ENCODE data around the gene SULT2B1. TPM values are rescaled to one million over a fixed set of nuclear protein-coding genes. Genes with fewer than 3 reads are reported as not detected.

Gene SULT2B1
- total RNA-seq, 2 experiments from 2014 or later, result not detected

DNA sequence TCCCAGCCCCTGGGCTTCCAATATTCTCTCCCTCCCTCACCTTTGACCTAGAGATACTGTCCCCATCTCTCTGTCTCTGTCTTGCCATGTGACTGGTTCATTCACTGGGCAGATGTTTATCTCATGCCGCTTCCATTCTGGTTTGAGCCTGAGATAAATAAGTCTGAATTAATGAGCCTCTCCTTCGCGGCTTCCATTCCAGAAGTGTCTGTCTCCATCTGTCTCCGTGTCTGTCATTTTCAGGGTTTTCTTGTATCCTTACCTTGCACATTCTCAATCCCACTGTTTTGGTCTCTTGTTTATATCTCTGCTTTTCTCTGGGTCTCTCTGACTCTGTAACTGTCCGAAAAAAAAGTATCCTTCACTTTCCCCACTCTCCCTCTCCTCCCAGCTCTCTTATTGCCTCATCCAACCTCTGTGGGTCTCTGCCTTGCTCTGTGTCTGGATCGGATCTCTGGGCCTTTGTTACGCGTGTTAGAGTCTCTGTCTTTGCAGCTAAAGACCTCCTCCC lies 71.6 kb downstream of the SULT2B1 start:
- ChIA-PET CTCF (ENCODE audit: unreplicated experiment) (interaction anchor here (0.6 kb wide), 2 partner anchors 10 to 228 kb away, joined by 3 read pairs; no protein-coding TSS in a partner anchor), POLR2A (interaction anchor here (0.6 kb wide), 1 partner anchor 717 kb away, joined by 3 read pairs; no protein-coding TSS in a partner anchor)
- H3K79me2 ChIP-seq (ENCODE audit: insufficient read depth, low read depth, low read length), result peaks cover 17% of the 10 kb centered on the region
- H3K9me2 ChIP-seq (ENCODE audit: insufficient read depth, low read length), result no peaks in the 10 kb centered on the region
- H3K4me1 ChIP-seq (ENCODE audit: insufficient read depth, low read length, poor library complexity, severe bottlenecking), result peaks cover 31% of the 10 kb centered on the region
- intact Hi-C loops (cut with micrococcal nuclease; ENCODE audit: unreplicated experiment), result no loop called here
- DNase-seq (ENCODE audit: low spot score), result no peak
- no peaks in the 10 kb centered on the region for H3K9me3 ChIP-seq (ENCODE audit: low read length)
- peak overlapping the region; percentile 61 for H3K4me3 ChIP-seq (ENCODE audit: low read depth, low read length, poor library complexity, severe bottlenecking)
- peaks cover under 1% of the 10 kb centered on the region; the same call in 1 of the 2 replicates for H4K20me1 ChIP-seq (ENCODE audit: insufficient read depth, low read length)
- peak overlapping the region; percentile 11; the same call in 1 of the 2 replicates for H2AFZ ChIP-seq (ENCODE audit: low read length)
- TF ChIP-seq EZH2phosphoT487 (IDR thresholded peaks at IDR 0.05; ENCODE audit: borderline replicate concordance, low read depth, low read length), result no peak
- TF ChIP-seq, protein P1, sequence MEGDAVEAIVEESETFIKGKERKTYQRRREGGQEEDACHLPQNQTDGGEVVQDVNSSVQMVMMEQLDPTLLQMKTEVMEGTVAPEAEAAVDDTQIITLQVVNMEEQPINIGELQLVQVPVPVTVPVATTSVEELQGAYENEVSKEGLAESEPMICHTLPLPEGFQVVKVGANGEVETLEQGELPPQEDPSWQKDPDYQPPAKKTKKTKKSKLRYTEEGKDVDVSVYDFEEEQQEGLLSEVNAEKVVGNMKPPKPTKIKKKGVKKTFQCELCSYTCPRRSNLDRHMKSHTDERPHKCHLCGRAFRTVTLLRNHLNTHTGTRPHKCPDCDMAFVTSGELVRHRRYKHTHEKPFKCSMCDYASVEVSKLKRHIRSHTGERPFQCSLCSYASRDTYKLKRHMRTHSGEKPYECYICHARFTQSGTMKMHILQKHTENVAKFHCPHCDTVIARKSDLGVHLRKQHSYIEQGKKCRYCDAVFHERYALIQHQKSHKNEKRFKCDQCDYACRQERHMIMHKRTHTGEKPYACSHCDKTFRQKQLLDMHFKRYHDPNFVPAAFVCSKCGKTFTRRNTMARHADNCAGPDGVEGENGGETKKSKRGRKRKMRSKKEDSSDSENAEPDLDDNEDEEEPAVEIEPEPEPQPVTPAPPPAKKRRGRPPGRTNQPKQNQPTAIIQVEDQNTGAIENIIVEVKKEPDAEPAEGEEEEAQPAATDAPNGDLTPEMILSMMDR (conservative IDR thresholded peaks at IDR 0.05; ENCODE audit: low read length), result no peak
- peak overlapping the region; percentile 39 for H3K27ac ChIP-seq (ENCODE audit: low read depth, low read length, poor library complexity, severe bottlenecking)
- peaks cover 16% of the 10 kb centered on the region for H3K36me3 ChIP-seq (ENCODE audit: insufficient read depth, low read length)
- BruUV-seq (replicated peaks), result no TSS peak
- H3K4me2 ChIP-seq (ENCODE audit: low read length), result peak overlapping the region; percentile 78

DNA sequence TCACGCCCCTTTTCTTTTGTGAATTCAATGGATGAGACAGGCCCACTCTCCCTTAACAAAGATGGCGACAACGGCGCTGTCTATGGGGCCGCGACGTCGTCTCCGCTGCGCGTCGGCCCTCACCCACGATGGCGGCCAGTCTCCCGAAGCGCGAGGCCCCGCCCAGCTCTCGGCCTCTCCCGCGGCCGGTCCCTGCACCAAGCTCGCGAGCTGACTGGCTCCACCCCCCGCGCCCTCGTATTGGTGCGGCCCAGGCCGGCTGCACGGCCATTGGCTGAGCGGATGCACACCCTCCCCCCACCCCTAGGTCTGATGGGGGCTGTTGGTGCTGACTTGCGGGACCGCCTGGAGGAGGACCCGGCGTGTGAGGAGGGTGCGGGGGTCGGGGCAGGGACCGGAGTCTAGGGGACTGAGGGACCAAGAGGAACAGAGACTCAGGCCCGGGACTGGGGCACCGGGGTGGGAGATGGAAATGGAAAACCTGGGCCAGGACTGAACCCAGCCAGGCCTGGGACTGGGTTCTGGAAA lies 72.2 kb downstream of the SULT2B1 start:
- Histone ChIP-seq H3K9me2 (ENCODE audit: insufficient read depth, low read length) (no peaks in the 10 kb centered on the region), H3K9me3 (ENCODE audit: low read length) (no peaks in the 10 kb centered on the region), H3K4me3 (ENCODE audit: low read depth, low read length, poor library complexity, severe bottlenecking) (peak overlapping the region; percentile 68), H3K4me1 (ENCODE audit: insufficient read depth, low read length, poor library complexity, severe bottlenecking) (peaks cover 31% of the 10 kb centered on the region), H4K20me1 (ENCODE audit: insufficient read depth, low read length) (no peaks in the 10 kb centered on the region), H2AFZ (ENCODE audit: low read length) (no peak overlapping the region), H3K27ac (ENCODE audit: low read depth, low read length, poor library complexity, severe bottlenecking) (peak overlapping the region; percentile 39), H3K79me2 (ENCODE audit: insufficient read depth, low read depth, low read length) (peaks cover 14% of the 10 kb centered on the region; the same call in 1 of the 2 replicates), H3K4me2 (ENCODE audit: low read length) (peak overlapping the region; percentile 84), H3K36me3 (ENCODE audit: insufficient read depth, low read length) (peaks cover 15% of the 10 kb centered on the region; the same call in 1 of the 2 replicates)
- no TSS peak for BruUV-seq (replicated peaks)
- POLR2A ChIA-PET, result interaction anchor here (0.6 kb wide), 1 partner anchor 716 kb away, joined by 3 read pairs; no protein-coding TSS in a partner anchor
- peak; percentile 98 for DNase-seq (ENCODE audit: low spot score)
- intact Hi-C loops (cut with micrococcal nuclease; ENCODE audit: unreplicated experiment), result no loop called here
- CTCF ChIA-PET (ENCODE audit: unreplicated experiment), result interaction anchor here (0.6 kb wide), 2 partner anchors 10 to 229 kb away, joined by 3 read pairs; no protein-coding TSS in a partner anchor
- TF ChIP-seq, protein P1 (conservative IDR thresholded peaks at IDR 0.05; ENCODE audit: low read length), result no peak
- no peak for TF ChIP-seq EZH2phosphoT487 (IDR thresholded peaks at IDR 0.05; ENCODE audit: borderline replicate concordance, low read depth, low read length)
